Heart right ventricle (tissue), 16 donors: ENCODE results near the gene DNAAF3. TPM values are rescaled to one million over a fixed set of nuclear protein-coding genes. Genes with fewer than 3 reads are reported as not detected.

Experiments used
- ATAC-seq, 8 donors: fragments of 200-7000 bp; cut with Tn5 transposase; one replicate each; pipeline ENCODE4 v1.9.1; 2020; ENCODE audit warnings: mild to moderate bottlenecking in 8 of 8, moderate library complexity in 8 of 8, moderate number of reproducible peaks in 1 of 8
- DNase-seq, 2 donors: peaks; one replicate each; pipeline ENCODE4 v3.0.0-alpha.2; 2020
- H3K27ac ChIP-seq, 10 donors: fragments of 200-600 bp; sonication (generic) in 2 of 10; one replicate each; pipeline versions ENCODE4 v1.5.0 to v1.8.0; 2020 to 2022; ENCODE audit warnings: mild to moderate bottlenecking in 3 of 10
- H3K27me3 ChIP-seq, 7 donors: fragments of 200-600 bp; one replicate each; pipeline ENCODE4 v1.8.0; 2021 to 2022; ENCODE audit warnings: mild to moderate bottlenecking in 2 of 7
- H3K36me3 ChIP-seq, 9 donors: fragments of 200-600 bp; sonication (generic) in 1 of 9; one replicate each; pipeline versions ENCODE4 v1.5.0 to v1.8.0; 2020 to 2022; ENCODE audit warnings: mild to moderate bottlenecking in 2 of 9
- H3K4me1 ChIP-seq, 9 donors: fragments of 200-600 bp; sonication (generic) in 1 of 9; one replicate each; pipeline versions ENCODE4 v1.5.0 to v1.8.0; 2020 to 2022; ENCODE audit warnings: mild to moderate bottlenecking in 4 of 9
- H3K4me3 ChIP-seq, 10 donors: fragments of 200-600 bp; sonication (generic) in 2 of 10; one replicate each; pipeline versions ENCODE4 v1.5.0 to v1.8.0; 2020 to 2022; ENCODE audit warnings: mild to moderate bottlenecking in 7 of 10, moderate library complexity in 2 of 10
- H3K9me3 ChIP-seq, 11 donors: fragments of 200-600 bp in 10 of 11; sonication (generic) in 2 of 11; one replicate each; pipeline versions ENCODE4 v1.5.0 to v1.8.0; 2013 to 2022; ENCODE audit warnings: mild to moderate bottlenecking in 2 of 11, control low read depth in 1 of 11, moderate library complexity in 1 of 11
- CTCF ChIP-seq, 9 donors: fragments of 200-600 bp; sonication (generic) in 2 of 9; IDR thresholded peaks; one replicate each; pipeline versions ENCODE4 v1.5.0 to v1.8.0; 2021 to 2022; ENCODE audit warnings: antibody characterized with exemption in 9 of 9, mild to moderate bottlenecking in 5 of 9, moderate library complexity in 1 of 9
- WGBS, 2 donors: extraction: QIAGEN DNeasy Blood & Tissue Kit; methylation state at CpG; one replicate each; pipeline ENCODE4 v1.1.7; 2013; ENCODE audit warnings: inconsistent platforms in 1 of 2; 5-methylcytosine and 5-hydroxymethylcytosine counted together
- intact Hi-C, 10 donors: fragments of 100-400 bp; cut with DNase I; formaldehyde crosslinking; loops; one replicate each; pipeline versions ENCODE4 v1.11.1 to v1.14.2; 2022
- polyA plus RNA-seq, 2 donors: library from polyadenylated mRNA; stranded (reverse); fragments of 200-250 nt; gene quantifications; one replicate each; pipeline ENCODE4 v1.2.3, GENCODE V29; 2013
- total RNA-seq, 10 donors: library from RNA; stranded (reverse); fragmentation: NEBNext Ultra II Directional in 3 of 10; extraction: Animal tissue kit (Norgen Biotek cat#: 25700) in 3 of 10; gene quantifications; one replicate each; pipeline versions ENCODE4 v1.2.1 to v1.2.4, GENCODE V29; 2021 to 2023
- donor health status: Arrhythmogenic right ventricular cardiomyopathy.
- donor health status: ischemic (EF 13 %, LVEDD 7.1; RV severe dilation, severe dysfunction).
- donor health status: healthy with polysubstance abuse.
- donor health status: DM: no; HTN: yes; CAD: no.
- donor health status: DM: no; HTN: no; CAD: no.
- donor health status: ischemic (EF 25% LVEDD 6.9; RV normal size, moderate dysfunction).
- donor health status: ischemic (EF 25% LVEDD 5.7; RV mildly dilated, moderate dysfunction).
- donor health status: healthy.
- donor health status: DM: yes; HTN: yes; CAD: no.
- donor health status: Ischemic cardiomyopathy.
- donor health status: ischemic (EF 35%, LVEDD 5.7; RV mildly dilated, moderate dysfunction).
- donor health status: nonischemic (EF 11% LVEDD 7.7; RV severe dilation, severe dysfunction).
- donor health status: DM: yes; HTN: yes; CAD: no.
- donor health status: PGD.
- donor health status: ischemic (EF 29% LVEDD 5.4; RV normal size, mild dysfunction).
- donor health status: nonischemic (EF 23%, LVEDD 6.1; RV moderate dilation, normal function).

DNAAF3 gene
- total and polyA plus RNA-seq, 12 donors, result 0.37 to 5.9 (median 2.4) TPM

- Histone ChIP-seq H3K27ac (peak overlapping the region; percentile 86 to 99 (median 96)), H3K27me3 (no peaks in the 10 kb centered on the region), H3K4me3 (peak overlapping the region; percentile 69 to 100 (median 89)), H3K9me3 (no peaks in the 10 kb centered on the region), H3K36me3 (peaks cover 0 to 20% (median 0%) of the 10 kb centered on the region in 9 donors), H3K4me1 (peaks cover 35 to 66% (median 52%) of the 10 kb centered on the region in 9 donors)
- intact Hi-C loops, result loop anchor here in 2 of 10 donors (2.0 to 10.0 kb wide), 3 partner anchors 27 to 51 kb away; partner anchors contain the start of gene RDH13 (in 1 of the 2)
- no peak for TF ChIP-seq CTCF (IDR thresholded peaks at IDR 0.05)
- WGBS, 2 donors, result 20 to 29% methylated on average over 13 of the region's 13 CpGs
- DNase-seq, result peak in 1 of 2 donors; percentile 53
- peak in 2 of 8 donors; percentile 1 to 2 for ATAC-seq
Observed at GRCh38 chr19:55115446-55116065, 50.9 kb downstream of the DNAAF3 start.

- no peaks in the 10 kb centered on the region for H3K27me3 ChIP-seq
- 67 to 75% methylated on average over 9 of the region's 9 CpGs for WGBS, 2 donors
- intact Hi-C loops, result loop anchor here in 1 of 10 donors (10.0 kb wide), 1 partner anchor 50 kb away; the partner anchor contains the start of gene RDH13
- peak overlapping the region in 7 of 10 donors; percentile 11 to 98 (median 90) for H3K4me3 ChIP-seq
- DNase-seq (no peak), ATAC-seq (no peak)
- TF ChIP-seq CTCF (IDR thresholded peaks at IDR 0.05), result no peak
- H3K36me3 ChIP-seq, result peaks cover 0 to 28% (median 0%) of the 10 kb centered on the region in 9 donors
- H3K27ac ChIP-seq, result peak overlapping the region; percentile 86 to 99 (median 96)
- peaks cover 35 to 68% (median 52%) of the 10 kb centered on the region in 9 donors for H3K4me1 ChIP-seq
- H3K9me3 ChIP-seq, result no peaks in the 10 kb centered on the region
Observed at GRCh38 chr19:55114566-55115145, 51.8 kb downstream of the DNAAF3 start.

GRCh38 chr19:55113570-55114039 is 52.8 kb downstream of the DNAAF3 start:
- DNase-seq (peak; percentile 85 to 98), ATAC-seq (peak; percentile 43 to 73 (median 70))
- Histone ChIP-seq H3K9me3 (no peaks in the 10 kb centered on the region), H3K27me3 (no peaks in the 10 kb centered on the region), H3K36me3 (peaks cover 0 to 38% (median 0%) of the 10 kb centered on the region in 9 donors), H3K4me3 (peak overlapping the region in 7 of 10 donors; percentile 11 to 98 (median 24)), H3K27ac (peak overlapping the region; percentile 82 to 99 (median 96)), H3K4me1 (peaks cover 35 to 72% (median 54%) of the 10 kb centered on the region in 9 donors)
- intact Hi-C loops, result loop anchor here in 1 of 10 donors (10.0 kb wide), 1 partner anchor 49 kb away; the partner anchor contains the start of gene RDH13
- WGBS, 2 donors, result 12 to 14% methylated on average over 11 to 12 of the region's 12 CpGs
- no peak for TF ChIP-seq CTCF (IDR thresholded peaks at IDR 0.05)
